HepG2 (cell line): ENCODE results near the gene MOCS1.

Experiments
- BCLAF1 ChIP-seq: fragments of 450-650 bp; IDR thresholded peaks from 2 replicates; pipeline ENCODE4 v1.6.1; 2017; ENCODE audit warnings: mild to moderate bottlenecking
- EZH2 ChIP-seq: conservative IDR thresholded peaks from 2 replicates; pipeline ENCODE4 v1.6.1; 2012; ENCODE audit warnings: mild to moderate bottlenecking, low read depth, low read length, moderate library complexity
- MXI1 ChIP-seq: IDR thresholded peaks from 3 replicates; pipeline ENCODE4 v1.6.1; 2012; ENCODE audit warnings: low read depth, low read length, inconsistent platforms, borderline replicate concordance
- SKI ChIP-seq: fragments of 450-650 bp; IDR thresholded peaks from one replicate; pipeline ENCODE4 v1.6.1; 2018; ENCODE audit warnings: mild to moderate bottlenecking; ENCODE audit not compliant: partially characterized antibody
- ZNF460 ChIP-seq: sonication (generic); formaldehyde crosslinking; IDR thresholded peaks from 2 replicates; pipeline ENCODE4 v1.5.1; 2020; ENCODE audit warnings: missing genetic modification reagents, mild to moderate bottlenecking, borderline replicate concordance
- ZNF704 ChIP-seq: sonication (generic); formaldehyde crosslinking; IDR thresholded peaks from 2 replicates; pipeline ENCODE4 v1.8.1; 2023; ENCODE audit warnings: mild to moderate bottlenecking, inconsistent platforms, moderate library complexity, missing genetic modification reagents, borderline replicate concordance
- TF ChIP-seq, protein P1 (sequence below): sonication (generic); formaldehyde crosslinking; IDR thresholded peaks from 2 replicates; pipeline ENCODE4 v1.5.0; 2020; ENCODE audit warnings: mild to moderate bottlenecking, missing genetic modification reagents, moderate library complexity

GRCh38 chr6:39961178-39961577 lies 26.9 kb upstream of the MOCS1 start:
- TF ChIP-seq, protein P1, sequence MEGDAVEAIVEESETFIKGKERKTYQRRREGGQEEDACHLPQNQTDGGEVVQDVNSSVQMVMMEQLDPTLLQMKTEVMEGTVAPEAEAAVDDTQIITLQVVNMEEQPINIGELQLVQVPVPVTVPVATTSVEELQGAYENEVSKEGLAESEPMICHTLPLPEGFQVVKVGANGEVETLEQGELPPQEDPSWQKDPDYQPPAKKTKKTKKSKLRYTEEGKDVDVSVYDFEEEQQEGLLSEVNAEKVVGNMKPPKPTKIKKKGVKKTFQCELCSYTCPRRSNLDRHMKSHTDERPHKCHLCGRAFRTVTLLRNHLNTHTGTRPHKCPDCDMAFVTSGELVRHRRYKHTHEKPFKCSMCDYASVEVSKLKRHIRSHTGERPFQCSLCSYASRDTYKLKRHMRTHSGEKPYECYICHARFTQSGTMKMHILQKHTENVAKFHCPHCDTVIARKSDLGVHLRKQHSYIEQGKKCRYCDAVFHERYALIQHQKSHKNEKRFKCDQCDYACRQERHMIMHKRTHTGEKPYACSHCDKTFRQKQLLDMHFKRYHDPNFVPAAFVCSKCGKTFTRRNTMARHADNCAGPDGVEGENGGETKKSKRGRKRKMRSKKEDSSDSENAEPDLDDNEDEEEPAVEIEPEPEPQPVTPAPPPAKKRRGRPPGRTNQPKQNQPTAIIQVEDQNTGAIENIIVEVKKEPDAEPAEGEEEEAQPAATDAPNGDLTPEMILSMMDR (CRISPR knock-in tag) = no peak
- TF ChIP-seq ZNF704 (CRISPR knock-in tag) (no peak), MXI1 (no peak), ZNF460 (CRISPR knock-in tag) (no peak), SKI (no peak), BCLAF1 (no peak), EZH2 (no peak)
